ENCODE results near the gene CYBRD1. TPM values are rescaled to one million over a fixed set of nuclear protein-coding genes. Genes with fewer than 3 reads are reported as not detected.
"Not testable (repeated sequence)": the region's sequence is repeated elsewhere in the genome, so short reads cannot be mapped to it uniquely, and the experiment has no call there.

CYBRD1 gene
- total and polyA plus RNA-seq, 9 donors, result 147 to 248 (median 191) TPM

- H3K4me1 ChIP-seq (ENCODE audit: insufficient read depth), result no peaks in the 10 kb centered on the region
- H3K27me3 ChIP-seq, result no peaks in the 10 kb centered on the region
- no peak overlapping the region for H3K4me3 ChIP-seq
- no peak for DNase-seq
- intact Hi-C loops (cut with DNase I), result no loop called here
- no peaks in the 10 kb centered on the region for H3K9me3 ChIP-seq
- no peaks in the 10 kb centered on the region for H3K36me3 ChIP-seq
- no peak overlapping the region for H3K27ac ChIP-seq
- no peak for TF ChIP-seq CTCF (IDR thresholded peaks at IDR 0.05)
- TF ChIP-seq POLR2A (IDR thresholded peaks at IDR 0.05), result no peak
- TF ChIP-seq EP300 (IDR thresholded peaks at IDR 0.05), result no peak
- WGBS, 3 donors, result 90 to 93% (median 92%) methylated on average over 3 of the region's 3 CpGs
These were observed 31.0 kb upstream of the CYBRD1 start for GRCh38 chr2:171491292-171491691.

DNA sequence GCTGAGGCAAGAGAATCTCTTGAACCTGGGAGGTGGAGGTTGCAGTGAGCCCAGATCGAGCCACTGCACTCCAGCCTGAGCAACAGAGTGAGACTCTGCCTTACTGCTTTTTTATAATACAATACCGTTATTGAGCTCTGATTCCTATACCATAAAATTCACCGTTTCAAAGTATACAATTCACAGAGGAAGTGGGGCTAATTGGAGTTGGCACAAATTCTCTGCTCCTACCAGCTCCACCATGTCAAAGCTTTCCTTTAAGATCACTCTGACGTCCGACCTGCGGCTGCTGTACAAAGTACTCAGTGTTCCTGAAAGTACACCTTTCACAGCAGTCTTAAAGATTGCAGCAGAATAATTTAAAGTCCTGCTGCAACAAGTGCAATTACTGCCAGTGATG lies 29.6 kb upstream of the CYBRD1 start:
- no peak for DNase-seq
- TF ChIP-seq POLR2A (IDR thresholded peaks at IDR 0.05), result no peak
- TF ChIP-seq EP300 (IDR thresholded peaks at IDR 0.05), result no peak
- TF ChIP-seq CTCF (IDR thresholded peaks at IDR 0.05), result no peak
- Histone ChIP-seq H3K27ac (no peak overlapping the region), H3K27me3 (no peaks in the 10 kb centered on the region), H3K4me3 (no peak overlapping the region), H3K9me3 (no peaks in the 10 kb centered on the region), H3K4me1 (ENCODE audit: insufficient read depth) (no peaks in the 10 kb centered on the region), H3K36me3 (no peaks in the 10 kb centered on the region)
- 68 to 82% (median 74%) methylated on average over 6 of the region's 6 CpGs for WGBS, 3 donors
- intact Hi-C loops (cut with DNase I), result no loop called here

- DNase-seq; intact Hi-C loops (cut with DNase I); H3K36me3 ChIP-seq; H3K27ac ChIP-seq; H3K4me3 ChIP-seq; H3K9me3 ChIP-seq; H3K4me1 ChIP-seq (ENCODE audit: insufficient read depth); H3K27me3 ChIP-seq: not testable (repeated sequence)
- WGBS, 3 donors, result 86 to 97% (median 96%) methylated on average over 5 of the region's 5 CpGs
These were observed 24.6 kb upstream of the CYBRD1 start for GRCh38 chr2:171497664-171498063.

DNA sequence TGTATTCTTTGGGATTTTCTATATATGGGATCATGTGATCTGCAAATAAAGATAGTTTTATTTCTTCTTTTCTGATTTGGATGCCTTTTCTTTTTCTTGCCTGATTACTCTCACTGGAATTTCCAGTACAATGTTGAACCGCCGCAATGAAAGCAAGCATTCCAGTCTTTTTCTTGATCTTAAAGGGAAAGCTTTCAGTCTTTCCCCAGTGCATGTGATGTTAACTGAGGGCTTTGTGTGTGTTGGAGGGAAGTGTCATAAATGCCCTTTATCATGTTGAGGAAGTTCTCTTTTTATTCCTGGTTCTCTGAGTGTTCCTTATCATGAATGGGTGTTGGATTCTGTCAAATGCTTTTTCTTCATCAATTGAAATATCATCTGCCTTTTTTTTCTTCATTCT lies 16.9 kb upstream of the CYBRD1 start:
- H3K36me3 ChIP-seq, result no peaks in the 10 kb centered on the region
- H3K27ac ChIP-seq, result no peak overlapping the region
- 17 to 23% (median 19%) methylated on average over 2 of the region's 2 CpGs for WGBS, 3 donors
- no peaks in the 10 kb centered on the region for H3K9me3 ChIP-seq
- no peak for DNase-seq
- no peak for TF ChIP-seq CTCF (IDR thresholded peaks at IDR 0.05)
- TF ChIP-seq EP300 (IDR thresholded peaks at IDR 0.05), result no peak
- TF ChIP-seq POLR2A (IDR thresholded peaks at IDR 0.05), result no peak
- H3K4me1 ChIP-seq (ENCODE audit: insufficient read depth), result no peaks in the 10 kb centered on the region
- no peak overlapping the region for H3K4me3 ChIP-seq
- intact Hi-C loops (cut with DNase I), result no loop called here
- H3K27me3 ChIP-seq, result no peaks in the 10 kb centered on the region

DNA sequence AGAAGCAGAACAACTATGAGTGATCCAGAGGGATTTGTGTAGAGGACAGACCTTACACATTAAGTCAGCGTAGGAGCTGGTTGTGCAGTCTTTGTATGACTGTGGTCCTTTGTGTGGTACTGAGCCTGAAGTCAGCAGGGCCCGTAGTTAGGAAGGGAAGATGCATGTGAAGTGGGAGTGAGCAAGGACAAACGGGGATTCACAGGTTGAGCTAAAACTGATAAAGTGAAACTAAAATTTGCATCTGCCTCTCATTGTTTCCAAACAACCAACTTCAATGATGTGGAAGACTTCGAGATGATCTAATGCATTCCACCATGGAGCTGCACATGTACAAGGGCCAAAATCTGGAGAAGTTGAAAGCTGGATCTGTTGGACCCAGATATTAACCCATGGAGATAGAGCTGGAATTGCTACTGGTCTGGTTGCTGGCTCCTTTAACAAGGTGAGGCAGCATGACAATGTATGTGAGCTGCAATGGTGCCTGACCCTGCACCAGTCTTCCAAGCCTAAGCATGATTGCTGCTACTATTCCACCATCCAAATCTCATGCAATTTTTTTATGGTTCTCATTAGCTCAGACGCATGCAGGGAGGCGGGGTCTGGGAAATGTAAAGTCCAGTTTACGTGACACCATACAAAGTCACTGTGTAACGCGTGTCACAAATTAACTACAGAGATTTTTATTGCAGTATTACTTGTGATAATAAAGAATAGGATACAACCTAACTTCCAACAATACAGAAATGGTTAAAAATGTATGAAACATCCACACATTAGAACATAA lies 12.1 kb upstream of the CYBRD1 start:
- no peaks in the 10 kb centered on the region for H3K4me1 ChIP-seq (ENCODE audit: insufficient read depth)
- no peak overlapping the region for H3K4me3 ChIP-seq
- TF ChIP-seq CTCF (IDR thresholded peaks at IDR 0.05), result no peak
- DNase-seq, result no peak
- no peaks in the 10 kb centered on the region for H3K9me3 ChIP-seq
- no peaks in the 10 kb centered on the region for H3K36me3 ChIP-seq
- H3K27ac ChIP-seq, result no peak overlapping the region
- intact Hi-C loops (cut with DNase I), result no loop called here
- H3K27me3 ChIP-seq, result no peaks in the 10 kb centered on the region
- WGBS, 3 donors, result 80 to 90% (median 85%) methylated on average over 9 of the region's 9 CpGs

Data from ovary (tissue), 9 donors.